Islet precursor cell (in vitro differentiated cells): Measurements from ENCODE around the gene ZNF18.
"Not testable (repeated sequence)": the region's sequence is repeated elsewhere in the genome, so short reads cannot be mapped to it uniquely, and the experiment has no call there.

Source experiments
- DNase-seq: peaks from one replicate; pipeline ENCODE4 v3.0.0-alpha.2; 2018

ZNF18 gene

DNA sequence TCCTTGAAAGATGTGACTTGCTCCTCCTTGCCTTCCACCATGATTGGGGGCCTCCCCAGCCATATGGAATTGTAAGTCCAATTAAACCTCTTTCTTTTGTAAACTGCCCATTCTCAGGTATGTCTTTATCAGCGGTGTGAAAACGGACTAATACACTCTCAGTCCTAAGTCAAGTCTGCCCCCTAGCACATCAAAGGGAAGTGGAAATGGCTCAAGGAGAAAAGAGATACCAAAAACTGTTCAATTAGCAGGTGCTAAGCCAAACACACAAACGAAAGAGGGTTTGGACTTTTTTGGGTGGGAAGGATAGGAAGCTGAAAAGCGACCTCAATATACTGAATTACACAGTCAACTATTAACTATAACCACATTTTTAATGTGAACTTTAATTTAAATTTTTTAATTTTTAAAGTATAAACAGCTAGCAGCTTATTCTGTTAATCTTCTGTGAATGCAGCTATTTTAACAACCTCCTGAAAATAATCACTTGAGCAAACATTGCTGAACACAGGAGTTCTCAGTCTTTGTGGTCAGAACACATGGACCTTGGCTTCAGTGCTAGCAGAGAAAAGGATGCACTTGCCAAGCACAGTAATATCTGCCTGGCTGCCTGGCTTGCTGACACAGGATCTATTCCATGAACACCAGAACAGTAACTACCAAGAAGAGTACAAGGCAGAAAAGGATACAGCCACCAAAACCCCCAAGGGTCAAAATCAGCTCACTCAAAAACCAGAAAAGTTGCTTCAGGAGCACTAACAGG lies 10.9 kb downstream of the ZNF18 start:
- DNase-seq = no peak

DNA sequence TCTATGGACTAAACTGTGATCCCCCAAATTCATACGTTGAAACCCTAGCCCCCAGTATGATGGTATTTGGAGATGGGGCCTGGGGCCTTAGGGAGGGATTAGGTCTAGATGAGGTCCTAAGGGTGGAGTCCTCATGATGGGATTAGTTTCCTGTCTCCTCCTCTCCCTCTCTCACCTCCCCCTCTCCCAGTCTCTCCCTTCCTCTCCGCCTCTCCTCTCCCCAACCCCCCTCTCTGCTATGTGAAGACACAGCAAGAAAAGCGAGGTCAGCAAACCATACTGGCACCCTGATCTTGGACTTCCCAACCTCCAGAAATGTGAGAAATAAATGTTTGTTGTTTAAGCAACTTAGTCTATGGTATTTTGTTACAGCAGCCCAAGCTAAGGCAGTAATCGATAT lies 15.4 kb downstream of the ZNF18 start:
- DNase-seq = no peak

DNA sequence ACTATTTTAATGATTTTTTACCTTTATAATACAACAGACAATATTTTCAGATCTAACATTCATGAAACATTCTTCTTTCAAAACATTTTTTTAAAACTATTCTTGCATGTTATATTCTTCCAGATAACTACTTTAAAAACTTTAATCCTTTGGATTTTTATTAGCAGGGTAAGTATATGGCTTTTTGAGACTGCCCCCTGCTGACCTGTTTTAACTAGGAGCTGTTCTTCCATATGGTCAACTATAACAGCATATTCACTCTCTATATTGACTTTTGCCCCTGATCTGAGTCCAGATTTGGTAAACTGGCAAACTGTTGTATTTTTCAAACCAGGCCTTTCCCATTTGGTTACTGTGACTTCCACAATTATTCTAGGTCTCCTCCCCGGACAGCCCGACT lies 16.5 kb downstream of the ZNF18 start:
- no peak for DNase-seq

DNA sequence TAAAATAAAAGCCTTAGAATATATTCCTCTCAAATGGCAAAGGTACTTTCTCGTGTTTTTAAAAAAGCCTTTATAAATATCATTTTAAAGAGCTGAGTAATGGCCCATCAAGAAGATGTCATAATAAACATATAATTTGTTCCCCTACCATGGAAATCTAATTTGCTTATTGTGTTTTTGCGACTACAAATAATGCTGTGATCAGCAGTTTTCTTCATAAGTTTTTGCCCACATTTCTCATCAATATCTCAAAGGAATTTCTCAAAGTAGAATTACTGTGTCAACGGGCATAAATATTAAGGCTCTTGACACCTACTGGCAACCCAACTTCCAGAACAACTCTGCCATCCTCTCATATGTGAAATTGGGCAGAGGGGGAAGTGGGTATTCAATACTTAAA lies 17.5 kb downstream of the ZNF18 start:
- no peak for DNase-seq

DNA sequence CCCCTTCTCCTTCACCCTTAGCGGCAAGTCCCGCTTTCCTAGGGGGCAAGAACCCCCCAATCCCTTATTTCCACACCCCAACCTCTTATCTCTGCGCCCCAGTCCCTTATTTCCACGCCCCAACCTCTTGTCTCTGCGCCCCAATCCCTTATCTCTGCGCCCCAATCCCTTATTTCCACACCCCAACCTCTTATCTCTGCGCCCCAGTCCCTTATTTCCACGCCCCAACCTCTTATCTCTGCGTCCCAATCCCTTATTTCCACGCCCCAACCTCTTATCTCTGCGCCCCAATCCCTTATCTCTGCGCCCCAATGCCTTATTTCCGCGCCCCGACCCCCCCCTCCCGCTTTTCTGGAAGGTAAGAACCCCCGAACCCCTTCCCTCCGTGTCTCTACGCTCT lies 24.5 kb downstream of the ZNF18 start:
- not testable (repeated sequence) for DNase-seq

DNA sequence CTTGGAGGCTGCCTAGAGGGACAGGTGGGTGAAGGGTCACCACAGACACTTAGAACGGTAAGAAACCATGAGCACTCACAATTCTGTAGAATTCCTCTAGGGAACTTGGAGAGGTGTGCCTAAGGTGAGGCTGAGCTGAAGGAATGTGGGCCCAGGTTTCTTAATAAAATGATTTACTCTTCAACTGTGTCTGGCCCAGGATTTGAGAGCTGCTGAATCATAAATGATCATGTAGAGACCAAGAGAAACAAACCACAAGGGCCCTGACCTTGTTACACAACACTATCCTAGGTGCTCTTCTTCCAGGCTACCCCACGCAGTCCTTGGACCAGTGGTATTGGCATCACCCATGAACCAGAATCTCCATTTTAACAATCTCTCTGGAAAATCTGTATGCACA lies 27.7 kb downstream of the ZNF18 start:
- DNase-seq = no peak

DNA sequence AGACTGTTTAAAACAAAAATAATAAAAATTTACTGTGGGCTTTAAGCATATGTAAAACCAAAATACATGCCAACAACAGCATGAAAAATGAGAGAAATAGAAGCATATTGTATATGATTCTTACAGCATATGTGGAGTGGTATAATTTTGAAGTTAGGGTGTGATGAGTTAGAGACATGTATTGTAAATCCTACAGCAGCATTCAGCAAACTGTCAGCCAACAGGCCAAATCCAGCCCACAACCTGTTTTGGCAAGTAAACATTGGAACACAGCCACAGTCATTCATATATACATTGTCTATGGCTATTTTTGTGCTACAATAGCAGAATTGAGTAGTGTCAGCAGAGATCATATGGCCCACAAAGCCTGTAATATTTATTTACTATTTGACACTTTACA lies 42.3 kb downstream of the ZNF18 start:
- DNase-seq = no peak

DNA sequence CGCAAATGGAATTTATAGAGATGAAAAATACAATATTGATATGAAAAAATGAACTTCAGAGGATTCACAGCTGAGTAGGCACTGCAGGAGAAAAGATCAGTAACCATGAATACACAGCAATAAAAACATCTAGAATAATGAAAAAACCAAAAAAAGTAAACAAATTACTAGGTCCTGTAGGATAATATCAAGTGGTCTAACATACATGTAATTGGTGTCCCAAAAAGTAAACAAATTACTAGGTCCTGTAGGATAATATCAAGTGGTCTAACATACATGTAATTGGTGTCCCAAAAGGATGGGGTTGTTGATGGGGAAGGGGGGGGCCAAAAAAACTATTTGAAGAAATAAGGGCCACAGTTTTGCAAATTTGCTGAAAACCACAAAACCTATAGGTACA lies 43.4 kb downstream of the ZNF18 start:
- no peak for DNase-seq

DNA sequence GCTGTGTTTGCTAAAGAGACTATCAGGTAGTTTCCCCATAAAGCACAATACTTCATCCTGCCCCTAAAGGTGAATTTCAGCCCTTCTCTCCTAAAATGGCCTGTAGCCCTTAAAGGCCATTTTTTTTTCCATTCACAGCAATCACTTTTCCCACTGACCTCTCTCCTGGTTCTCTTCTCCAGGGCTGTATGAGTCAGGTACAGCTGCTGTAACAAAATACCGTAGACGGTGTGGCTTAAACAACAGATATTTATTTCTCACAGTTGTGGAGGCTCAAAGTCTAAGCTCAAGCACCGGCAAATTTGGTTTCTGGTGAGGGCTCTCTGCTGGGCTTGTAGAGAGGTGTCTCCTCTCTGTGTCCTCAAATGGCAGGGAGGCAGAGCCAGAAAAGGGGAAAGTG lies 44.7 kb downstream of the ZNF18 start:
- no peak for DNase-seq

DNA sequence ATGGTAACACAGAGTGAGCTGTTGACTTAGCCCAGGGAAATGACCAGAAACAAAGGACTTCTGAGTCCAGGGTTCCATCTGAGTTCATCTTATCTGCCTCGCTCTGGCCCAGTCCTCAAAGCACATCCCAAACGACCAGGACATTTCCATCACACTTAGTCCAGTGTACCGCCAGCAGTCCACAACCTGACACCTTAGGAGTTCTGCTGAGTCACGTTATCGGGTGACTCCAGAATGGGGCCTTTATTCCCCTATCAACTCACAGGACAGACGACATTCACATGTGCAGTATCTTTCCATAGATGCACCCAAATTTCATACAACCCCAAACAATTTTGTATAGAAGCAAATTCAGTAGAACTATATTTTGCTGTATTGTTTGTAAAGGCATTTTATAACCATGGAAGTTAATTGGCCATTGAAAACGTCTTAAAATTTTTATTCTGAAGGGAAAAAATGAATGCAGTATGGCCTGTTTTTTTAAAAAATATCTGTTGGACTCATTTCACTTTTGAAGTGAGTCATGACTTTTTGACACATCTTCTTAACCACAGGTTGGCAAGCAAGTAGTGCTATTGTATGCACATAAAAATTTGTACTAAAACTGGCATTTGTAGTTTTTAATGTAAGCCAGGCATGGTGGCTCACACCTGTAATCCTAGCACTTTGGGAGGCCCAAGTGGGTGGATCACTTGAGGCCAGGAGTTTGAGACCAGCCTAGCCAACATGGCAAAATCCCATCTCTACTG lies 46.3 kb downstream of the ZNF18 start:
- DNase-seq = no peak

DNA sequence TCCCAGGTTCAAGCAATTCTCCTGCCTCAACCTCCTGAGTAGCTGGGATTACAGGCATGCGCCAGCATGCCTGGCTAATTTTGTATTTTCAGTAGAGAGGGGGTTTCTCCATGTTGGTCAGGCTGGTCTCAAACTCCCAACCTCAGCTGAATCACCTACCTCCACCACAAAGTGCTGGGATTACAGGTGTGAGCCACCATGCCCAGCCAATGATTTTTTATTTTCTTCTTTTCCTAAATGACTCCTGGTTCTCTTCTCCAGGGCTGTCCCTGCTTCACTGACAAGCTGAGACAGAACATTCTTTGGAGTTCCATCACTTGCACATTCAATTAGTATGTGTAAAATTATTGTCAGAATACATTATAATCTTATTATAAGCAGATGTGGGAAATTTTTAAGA lies 47.7 kb downstream of the ZNF18 start:
- not testable (repeated sequence) for DNase-seq

DNA sequence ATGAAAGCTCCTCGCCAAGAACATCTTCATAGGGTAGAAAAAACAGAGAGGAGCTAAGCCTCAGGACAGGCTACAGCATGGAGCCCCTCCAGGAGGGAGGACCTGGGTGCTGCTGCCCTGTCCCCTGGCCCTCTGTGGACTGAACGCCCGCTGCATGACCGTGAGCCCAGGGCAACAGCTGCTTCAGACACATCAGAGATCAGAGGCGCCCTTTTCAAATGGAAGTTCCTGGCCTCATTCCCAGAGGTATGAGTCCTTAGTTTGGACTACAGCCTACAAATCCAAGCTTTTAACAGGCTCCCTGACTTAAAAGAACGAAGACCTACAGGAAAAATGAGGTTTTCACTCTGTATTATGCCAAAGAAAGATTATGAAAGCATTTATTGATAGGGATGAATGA lies 48.5 kb downstream of the ZNF18 start:
- no peak for DNase-seq

DNA sequence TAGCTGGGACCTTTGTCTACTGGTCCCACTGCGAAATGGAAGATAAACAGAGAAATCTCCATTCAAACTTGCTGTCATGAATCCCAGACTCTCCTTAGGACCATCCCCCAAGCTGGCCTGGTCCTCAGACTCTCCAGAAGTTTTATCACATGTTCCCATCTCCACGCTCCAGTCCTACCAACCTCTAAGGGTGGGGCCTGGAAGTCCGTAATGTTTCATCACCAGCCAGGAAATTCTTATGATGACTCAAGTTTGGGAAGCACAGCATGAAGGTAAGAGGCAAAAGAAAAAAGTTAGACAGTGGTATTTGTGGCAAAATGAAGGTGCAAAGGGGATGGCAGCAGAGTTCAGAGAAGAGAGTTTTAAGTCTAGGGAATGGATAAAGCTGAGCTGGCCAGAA lies 52.7 kb downstream of the ZNF18 start:
- DNase-seq = no peak

DNA sequence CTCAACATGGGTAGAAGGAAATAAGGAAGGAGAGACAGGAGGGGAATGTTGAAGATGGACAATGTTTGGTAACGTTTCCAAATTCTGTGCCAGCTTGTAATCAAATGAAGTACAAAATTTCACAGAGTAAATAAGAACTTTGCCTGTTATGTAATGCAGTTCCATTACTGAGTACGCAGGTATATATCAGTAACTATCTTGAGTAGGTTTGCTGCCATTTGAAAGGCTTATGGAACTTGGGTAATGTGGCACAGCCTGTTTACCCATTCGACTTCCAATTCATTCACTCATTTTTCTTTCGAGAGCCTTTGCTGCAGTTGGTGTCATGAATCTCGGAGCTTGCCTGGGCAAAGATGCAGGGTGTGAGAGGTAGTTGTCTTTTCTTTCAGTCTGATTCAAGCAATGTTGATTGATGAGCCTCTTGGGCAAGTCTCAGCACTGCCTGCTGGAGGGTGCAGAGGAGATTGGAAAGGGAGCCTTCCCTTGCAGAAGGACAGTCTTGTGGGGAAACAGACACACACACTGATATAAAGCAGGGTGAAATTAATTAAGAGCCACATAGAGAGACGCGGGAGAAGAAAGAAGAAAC lies 53.4 kb downstream of the ZNF18 start:
- DNase-seq = no peak

DNA sequence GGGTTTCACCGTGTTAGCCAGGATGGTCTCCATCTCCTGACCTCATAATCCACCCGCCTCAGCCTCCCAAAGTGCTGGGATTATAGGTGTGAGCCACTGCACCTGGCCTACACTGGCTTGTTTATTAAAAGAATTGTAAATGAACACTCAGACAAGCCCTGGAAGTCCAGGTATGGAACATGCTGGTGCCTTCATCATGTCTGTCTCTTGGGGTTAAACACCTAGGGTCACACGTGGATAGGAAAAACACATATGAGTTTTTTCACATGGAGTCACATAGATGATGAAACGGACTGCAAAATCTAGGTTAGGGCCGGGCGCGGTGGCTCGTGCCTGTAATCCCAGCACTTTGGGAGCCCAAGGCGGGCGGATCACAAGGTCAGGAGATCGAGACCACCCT lies 54.2 kb downstream of the ZNF18 start:
- DNase-seq = not testable (repeated sequence)

DNA sequence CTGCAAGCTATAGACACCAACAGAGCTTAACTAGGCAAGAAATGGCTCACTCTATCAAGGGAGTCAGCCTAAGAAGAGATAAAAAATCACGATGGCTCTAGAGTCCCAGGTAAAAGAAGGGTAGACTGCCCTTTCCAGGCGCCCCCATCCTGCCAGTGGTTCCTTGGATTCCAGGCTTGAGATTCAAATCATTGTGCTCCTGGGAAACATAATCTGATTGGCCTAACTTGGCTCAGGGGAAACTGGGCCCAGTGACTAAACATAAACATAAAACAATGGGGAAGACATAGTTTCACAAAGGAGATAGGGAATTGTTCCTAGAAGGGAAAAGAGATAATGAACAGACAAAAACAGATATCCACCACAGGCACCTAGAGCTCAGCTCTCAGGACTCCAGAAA lies 56.4 kb downstream of the ZNF18 start:
- no peak for DNase-seq

DNA sequence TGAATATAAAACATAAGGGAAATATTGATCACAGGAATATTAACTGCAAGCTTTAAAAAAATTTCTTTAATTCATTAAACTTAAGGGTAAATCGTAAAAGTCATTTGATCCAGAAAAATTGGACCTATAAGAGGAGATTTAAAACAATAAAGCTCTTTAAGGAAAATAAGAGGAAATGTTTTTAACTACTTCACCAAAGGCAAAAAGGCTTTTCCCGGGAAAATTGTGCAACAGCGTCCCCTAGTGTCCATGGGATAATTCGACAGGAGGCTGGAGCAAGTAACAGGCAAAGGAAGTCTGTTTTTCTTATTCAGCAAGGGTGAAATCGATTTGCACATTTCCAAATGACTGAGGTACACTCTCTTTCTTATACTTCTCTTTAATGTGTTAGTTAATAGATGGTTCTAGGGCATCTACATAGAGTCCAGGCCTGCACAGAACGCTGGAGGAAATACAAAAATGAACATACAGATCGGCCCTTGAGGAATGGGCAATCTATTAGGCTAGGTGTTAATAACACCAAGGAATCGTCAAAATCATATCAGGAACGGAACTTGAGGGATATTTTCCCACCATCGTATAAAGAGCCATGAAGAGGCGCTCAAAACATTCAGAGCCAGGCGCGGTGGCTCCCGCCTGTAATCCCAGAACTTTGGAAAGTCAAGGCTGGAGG lies 61.4 kb downstream of the ZNF18 start:
- peak; percentile 86 for DNase-seq

DNA sequence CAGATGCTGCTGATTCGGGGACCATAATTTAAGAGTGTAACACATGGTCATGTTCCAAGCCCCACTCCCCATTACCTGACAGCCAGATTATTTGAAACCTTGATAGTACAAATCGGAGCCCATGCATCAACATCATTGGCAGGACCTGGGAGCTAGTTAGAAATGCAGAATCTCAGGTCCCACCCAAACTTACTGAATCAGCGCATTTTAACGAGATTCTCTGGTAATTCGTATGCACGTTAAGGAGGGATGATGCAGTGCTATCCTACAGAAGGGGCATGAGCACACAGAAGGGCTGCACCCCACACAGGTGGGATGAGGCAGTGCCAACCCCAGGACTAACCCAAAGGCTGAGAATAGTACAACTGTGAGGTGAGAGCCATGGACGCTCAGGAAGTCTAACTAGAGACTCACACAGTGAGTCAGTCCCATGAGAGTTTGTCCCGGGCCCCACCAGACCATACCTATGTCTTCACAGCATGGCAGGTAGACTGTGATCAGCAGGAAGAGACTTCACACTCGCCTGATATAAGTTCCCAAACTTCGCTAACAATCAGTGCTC lies 64.9 kb downstream of the ZNF18 start:
- no peak for DNase-seq

DNA sequence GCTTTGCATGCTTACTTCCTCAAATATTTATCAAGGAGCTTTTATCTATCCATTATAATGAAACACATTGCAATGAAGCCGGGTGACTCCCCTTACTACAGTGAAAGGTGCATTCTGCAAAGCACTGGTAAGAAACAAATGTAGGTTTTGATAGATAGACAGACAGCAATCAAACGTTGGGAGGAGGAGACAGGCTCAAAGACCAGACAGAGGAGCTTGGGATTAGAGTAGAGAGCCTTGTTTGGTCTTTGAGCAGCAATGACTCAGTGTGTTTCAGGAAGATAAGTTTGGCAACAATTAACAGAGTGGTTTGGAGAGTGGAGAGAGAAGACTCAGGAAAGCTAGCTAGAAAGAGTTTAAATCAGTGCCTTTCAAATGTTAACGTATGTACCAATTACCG lies 68.8 kb downstream of the ZNF18 start:
- peak; percentile 57 for DNase-seq
